K562 (cell line): ENCODE results near the gene MGAT4B. TPM values are rescaled to one million over a fixed set of nuclear protein-coding genes. Genes with fewer than 3 reads are reported as not detected.

Source experiments
- BDP1 ChIP-seq: IDR thresholded peaks from 3 replicates; pipeline ENCODE4 v1.6.1; 2011; ENCODE audit not compliant: insufficient read length, insufficient read depth
- DPF2 ChIP-seq: fragments of 450-650 bp; IDR thresholded peaks from 2 replicates; pipeline ENCODE4 v1.6.1; 2016
- HDAC3 ChIP-seq: fragments of 450-650 bp; IDR thresholded peaks from 2 replicates; pipeline ENCODE4 v1.6.1; 2018; ENCODE audit warnings: borderline replicate concordance, mild to moderate bottlenecking, moderate library complexity; ENCODE audit not compliant: partially characterized antibody
- HDGF ChIP-seq: fragments of 450-650 bp; IDR thresholded peaks from 2 replicates; pipeline ENCODE4 v1.6.1; 2016
- HOMEZ ChIP-seq: fragments of 250-450 bp; sonication (Bioruptor Pico); IDR thresholded peaks from 2 replicates; pipeline ENCODE4 v1.4.0; 2020; ENCODE audit warnings: mild to moderate bottlenecking, moderate library complexity
- IFI16 ChIP-seq: fragments of 250-450 bp; sonication (Bioruptor Pico); IDR thresholded peaks from 2 replicates; pipeline ENCODE4 v2.1.2; 2022; ENCODE audit warnings: mild to moderate bottlenecking, inconsistent platforms
- MEIS2 ChIP-seq: fragments of 450-650 bp; IDR thresholded peaks from 2 replicates; pipeline ENCODE4 v1.6.1; 2014; ENCODE audit warnings: mild to moderate bottlenecking; ENCODE audit not compliant: partially characterized antibody
- NFIC ChIP-seq: fragments of 450-650 bp; IDR thresholded peaks from 2 replicates; pipeline ENCODE4 v1.6.1; 2017; ENCODE audit warnings: mild to moderate bottlenecking, inconsistent platforms
- PREB ChIP-seq: sonication (generic); formaldehyde crosslinking; IDR thresholded peaks from 2 replicates; pipeline ENCODE4 v1.8.1; 2023; ENCODE audit warnings: mild to moderate bottlenecking, missing genetic modification reagents
- SRF ChIP-seq, 2 experiments: fragments of 250-450, 450-650 bp in 1 of 2; sonication (Bioruptor Pico) in 1 of 2; sonication (generic) in 1 of 2; formaldehyde crosslinking; IDR thresholded peaks; 2 replicates each; pipeline versions ENCODE4 v1.5.0 to v1.5.1; 2020 to 2022; ENCODE audit warnings: mild to moderate bottlenecking in 1 of 2, missing genetic modification reagents in 1 of 2
- SRSF3 ChIP-seq: fragments of 200-400 bp; formaldehyde crosslinking; IDR thresholded peaks from 2 replicates; pipeline ENCODE4 v1.6.1; 2016; ENCODE audit warnings: mild to moderate bottlenecking, low read length, moderate library complexity; ENCODE audit not compliant: insufficient read depth
- TAF9B ChIP-seq: fragments of 450-650 bp; IDR thresholded peaks from 2 replicates; pipeline ENCODE4 v1.6.1; 2018; ENCODE audit warnings: mild to moderate bottlenecking; ENCODE audit not compliant: partially characterized antibody
- U2AF1 ChIP-seq: fragments of 200-400 bp; formaldehyde crosslinking; optimal IDR thresholded peaks from 2 replicates; pipeline ENCODE3; 2017; ENCODE audit warnings: mild to moderate bottlenecking, low read depth, low read length, moderate library complexity
- ZFP30 ChIP-seq: fragments of 250-450 bp; sonication (Bioruptor Pico); IDR thresholded peaks from 2 replicates; pipeline ENCODE4 v1.8.0; 2022; ENCODE audit warnings: moderate library complexity, mild to moderate bottlenecking, inconsistent platforms, borderline replicate concordance
- ZNF436 ChIP-seq: fragments of 250-450, 450-650 bp; sonication (Bioruptor Pico); formaldehyde crosslinking; IDR thresholded peaks from 2 replicates; pipeline ENCODE4 v1.7.0; 2020; ENCODE audit warnings: mild to moderate bottlenecking
- ZNF592 ChIP-seq: fragments of 450-650 bp; IDR thresholded peaks from 2 replicates; pipeline ENCODE4 v1.6.1; 2017; ENCODE audit warnings: antibody characterized with exemption, mild to moderate bottlenecking
- ZNF75A ChIP-seq: fragments of 450-650 bp; formaldehyde crosslinking; IDR thresholded peaks from 2 replicates; pipeline ENCODE4 v1.4.0; 2020; ENCODE audit warnings: mild to moderate bottlenecking
- polyA plus RNA-seq, 8 experiments: library from polyadenylated mRNA; depleted of rRNA in 4 of 8; stranded (reverse) in 5 of 8; unstranded in 3 of 8; fragments of >200 nt; fragmentation: Nextera tagmentation in 2 of 8; fragmentation: Illumina TruSeq in 1 of 8; extraction: Ambion mirVana in 2 of 8; extraction: Trizol in 1 of 8; gene quantifications; 2 replicates each; pipeline versions ENCODE4 v1.2.1 to v1.2.3, GENCODE V29; 2011 to 2014; ENCODE audit warnings: inconsistent platforms in 1 of 8, missing spikeins in 1 of 8
- total RNA-seq, 7 experiments: library from RNA; depleted of rRNA in 6 of 7; stranded (reverse); fragments of >200 nt in 6 of 7; fragmentation: Illumina TruSeq in 2 of 7; extraction: Trizol in 2 of 7; gene quantifications; 2 replicates each; pipeline versions ENCODE4 v1.2.1 to v1.2.3, GENCODE V29; 2011 to 2021; ENCODE audit warnings: low replicate concordance in 1 of 7

MGAT4B gene
- total and polyA plus RNA-seq, 9 of the 15 experiments (the other 6 are each of a cell fraction or from before 2014, with no cell fraction given) = 0.34 to 133 (median 75.4) TPM

GRCh38 chr5:179819296-179820126 is 12.8 kb upstream of the MGAT4B start (continued):
- peak; percentile 100 for TF ChIP-seq ZNF592
- TF ChIP-seq HOMEZ = peak; percentile 93
- no peak for TF ChIP-seq HDGF
- TF ChIP-seq BDP1 = no peak
- no peak for TF ChIP-seq ZNF75A (CRISPR knock-in tag)
- TF ChIP-seq DPF2 = no peak
- TF ChIP-seq PREB (CRISPR knock-in tag) = no peak
- TF ChIP-seq U2AF1 = no peak
- TF ChIP-seq ZFP30 (CRISPR knock-in tag) = 0 out of 2 replicates have a peak, but pooled peaks have one; percentile 36
- peak; percentile 12; the same call in 1 of the 2 replicates for TF ChIP-seq NFIC
- no peak for TF ChIP-seq ZNF436 (CRISPR knock-in tag)
- 0 out of 4 replicates have a peak, but pooled peaks of 1 of the 2 experiments have one; percentile 49 for TF ChIP-seq SRF (CRISPR knock-in tag; IDR thresholded peaks at IDR 0.05)
- TF ChIP-seq TAF9B = no peak
- 0 out of 2 replicates have a peak, but pooled peaks have one; percentile 42 for TF ChIP-seq SRSF3
- TF ChIP-seq HDAC3 = peak; percentile 3
- peak; percentile 82; the same call in 1 of the 2 replicates for TF ChIP-seq IFI16 (CRISPR knock-in tag)
- TF ChIP-seq MEIS2 = no peak
- TF ChIP-seq, all 486 proteins: peak for 174
